SK-N-MC (cell line): ENCODE data around the gene MSI1.
A peak's percentile ranks its signal among the peaks of the same experiment; 100 is the strongest.

ENCODE experiments used
- DNase-seq: peaks from one replicate; pipeline ENCODE4 v3.0.0-alpha.2; 2011; ENCODE audit warnings: low read depth, low spot score
- H3K27ac ChIP-seq: fragments of 200-600 bp; sonication (generic); 2 replicates; pipeline ENCODE4 v1.5.1; 2016; ENCODE audit warnings: mixed run types
- H3K36me3 ChIP-seq: fragments of 200-600 bp; sonication (generic); 2 replicates; pipeline ENCODE4 v1.6.1; 2017; ENCODE audit warnings: antibody characterized with exemption, low read length, mixed read lengths; ENCODE audit not compliant: insufficient read depth
- H3K4me3 ChIP-seq: fragments of 200-600 bp; sonication (generic); 2 replicates; pipeline ENCODE4 v1.5.1; 2016
- H3K9ac ChIP-seq: fragments of 200-600 bp; sonication (generic); 2 replicates; pipeline ENCODE4 v1.8.0; 2017; ENCODE audit warnings: mixed run types, mixed read lengths; ENCODE audit not compliant: insufficient read length
- H3K9me3 ChIP-seq: fragments of 200-600 bp; sonication (generic); 2 replicates; pipeline ENCODE4 v1.6.1; 2017; ENCODE audit warnings: low read depth, mild to moderate bottlenecking, antibody characterized with exemption, low read length, moderate library complexity, mixed read lengths
- EZH2 ChIP-seq: fragments of 200-600 bp; sonication (generic); IDR thresholded peaks from one replicate; pipeline ENCODE4 v1.6.1; 2017; ENCODE audit warnings: antibody characterized with exemption
- FOXP2 ChIP-seq: optimal IDR thresholded peaks from 2 replicates; pipeline ENCODE3; 2011; ENCODE audit warnings: mild to moderate bottlenecking, moderate library complexity; ENCODE audit not compliant: insufficient read depth; ENCODE audit errors: extremely low read length, control extremely low read depth
- POLR2AphosphoS5 ChIP-seq: IDR thresholded peaks from 2 replicates; pipeline ENCODE4 v1.6.1; 2012; ENCODE audit warnings: mild to moderate bottlenecking, low read depth, low read length, borderline replicate concordance

The MSI1 gene

DNA sequence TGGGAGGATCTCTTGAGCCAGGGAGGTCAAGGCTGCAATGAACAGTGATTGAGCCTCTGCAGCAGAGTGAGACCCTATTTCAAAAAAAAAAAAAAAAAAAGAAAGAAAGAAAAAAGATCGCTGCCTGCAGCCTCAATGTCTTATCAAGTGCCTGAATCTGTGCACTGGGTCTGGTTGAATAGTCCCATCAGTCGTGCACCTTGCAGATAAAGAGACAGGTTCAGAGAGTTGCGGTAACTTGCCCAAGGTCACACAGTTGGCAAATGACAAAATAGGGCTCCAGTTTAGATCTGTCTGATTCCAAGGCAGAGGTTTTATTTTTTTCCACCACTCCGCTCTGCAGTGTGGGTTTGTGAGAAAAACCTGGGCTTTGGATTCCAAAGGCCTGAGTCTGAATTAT, 40.7 kb downstream of the MSI1 start:
- no peak overlapping the region for H3K9ac ChIP-seq
- H3K27ac ChIP-seq, result no peak overlapping the region
- TF ChIP-seq FOXP2 (no peak), POLR2AphosphoS5 (no peak), EZH2 (no peak)
- DNase-seq, result no peak
- no peak overlapping the region for H3K4me3 ChIP-seq
- no peaks in the 10 kb centered on the region for H3K9me3 ChIP-seq
- H3K36me3 ChIP-seq, result no peaks in the 10 kb centered on the region

DNA sequence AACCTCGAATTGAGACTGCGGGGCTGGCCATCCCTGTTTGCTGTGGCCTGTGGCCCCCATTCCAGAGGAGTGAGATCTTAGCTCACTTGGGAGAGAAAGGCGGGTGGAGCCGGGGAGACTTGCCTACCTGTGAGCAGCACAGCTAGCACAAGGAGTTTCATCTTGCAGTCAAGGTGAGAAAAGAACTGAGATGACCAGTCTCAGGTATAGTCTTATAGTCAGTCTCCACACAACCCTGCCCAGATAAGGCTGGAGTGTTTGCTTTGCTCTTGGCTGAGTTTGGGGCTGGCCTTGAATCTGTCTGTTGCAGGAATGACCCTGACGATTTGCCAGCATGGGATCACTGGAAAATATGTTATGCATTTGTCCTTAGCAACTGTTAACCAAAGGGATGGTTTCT, 41.4 kb downstream of the MSI1 start, which contains the start of gene PLA2G1B:
Gene PLA2G1B, minus strand, starts transcription at position 187 of the 400 bp plus-strand sequence. Its CDS starts 26 bp downstream, at position 161.
- DNase-seq, result no peak
- TF ChIP-seq EZH2 (no peak), FOXP2 (no peak), POLR2AphosphoS5 (no peak)
- no peaks in the 10 kb centered on the region for H3K9me3 ChIP-seq
- H3K36me3 ChIP-seq, result no peaks in the 10 kb centered on the region
- H3K9ac ChIP-seq, result no peak within 1 kb of the TSS
- no peak within 1 kb of the TSS for H3K27ac ChIP-seq
- H3K4me3 ChIP-seq, result no peak within 1 kb of the TSS

DNA sequence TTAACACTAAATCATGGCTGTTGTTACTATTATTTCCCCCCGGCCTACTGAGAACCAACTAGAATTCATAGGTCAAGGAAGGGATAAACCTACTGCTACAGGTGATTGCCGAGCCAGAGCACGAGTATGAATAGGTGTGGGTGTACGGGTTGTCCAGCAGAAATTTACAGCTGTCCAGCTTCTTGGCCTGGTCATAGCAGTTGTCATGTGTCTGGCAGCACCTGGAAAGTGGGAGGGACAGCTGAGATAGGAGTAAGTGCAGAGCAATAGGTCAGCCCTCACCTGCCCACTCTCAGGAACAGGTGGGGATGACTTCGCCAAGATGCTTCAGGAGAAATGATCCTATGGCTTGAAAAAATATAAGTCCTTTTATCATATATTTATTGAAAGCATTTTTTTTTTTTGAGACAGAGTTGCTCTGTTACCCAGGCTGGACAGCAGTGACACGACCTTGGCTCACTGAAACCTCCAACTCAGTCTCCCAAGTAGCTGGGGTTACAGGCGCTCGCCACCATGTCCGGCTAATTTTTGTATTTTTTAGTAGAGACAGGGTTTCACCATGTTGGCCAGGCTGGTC, 44.0 kb downstream of the MSI1 start:
- TF ChIP-seq FOXP2, result no peak
- TF ChIP-seq POLR2AphosphoS5, result no peak
- no peak for TF ChIP-seq EZH2
- Histone ChIP-seq H3K27ac (no peak overlapping the region), H3K36me3 (no peaks in the 10 kb centered on the region), H3K4me3 (peak overlapping the region; percentile 89; the same call in 1 of the 2 replicates), H3K9ac (no peak overlapping the region), H3K9me3 (no peaks in the 10 kb centered on the region)
- DNase-seq, result no peak

DNA sequence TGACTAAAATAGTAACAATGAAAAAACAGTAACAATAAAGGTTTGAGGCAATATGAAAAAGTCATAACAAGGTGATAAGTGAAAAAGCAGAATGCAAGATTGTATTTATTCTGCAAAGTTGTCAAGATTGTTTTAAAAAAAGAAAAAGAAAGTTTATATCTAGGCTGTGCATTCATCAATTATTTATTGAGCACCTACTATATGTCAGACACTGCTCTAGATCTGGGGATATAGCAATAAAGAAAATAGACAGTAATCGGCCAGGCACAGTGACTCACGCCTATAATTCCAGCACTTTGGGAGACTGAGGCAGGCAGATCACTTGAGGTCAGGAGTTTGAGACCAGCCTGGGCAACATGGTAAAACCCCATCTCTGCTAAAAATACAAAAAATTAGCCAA, 45.2 kb downstream of the MSI1 start:
- H3K4me3 ChIP-seq, result no peak overlapping the region
- no peak overlapping the region for H3K27ac ChIP-seq
- H3K9ac ChIP-seq, result no peak overlapping the region
- H3K9me3 ChIP-seq, result no peaks in the 10 kb centered on the region
- no peaks in the 10 kb centered on the region for H3K36me3 ChIP-seq
- no peak for TF ChIP-seq POLR2AphosphoS5
- no peak for TF ChIP-seq EZH2
- TF ChIP-seq FOXP2, result no peak
- no peak for DNase-seq

DNA sequence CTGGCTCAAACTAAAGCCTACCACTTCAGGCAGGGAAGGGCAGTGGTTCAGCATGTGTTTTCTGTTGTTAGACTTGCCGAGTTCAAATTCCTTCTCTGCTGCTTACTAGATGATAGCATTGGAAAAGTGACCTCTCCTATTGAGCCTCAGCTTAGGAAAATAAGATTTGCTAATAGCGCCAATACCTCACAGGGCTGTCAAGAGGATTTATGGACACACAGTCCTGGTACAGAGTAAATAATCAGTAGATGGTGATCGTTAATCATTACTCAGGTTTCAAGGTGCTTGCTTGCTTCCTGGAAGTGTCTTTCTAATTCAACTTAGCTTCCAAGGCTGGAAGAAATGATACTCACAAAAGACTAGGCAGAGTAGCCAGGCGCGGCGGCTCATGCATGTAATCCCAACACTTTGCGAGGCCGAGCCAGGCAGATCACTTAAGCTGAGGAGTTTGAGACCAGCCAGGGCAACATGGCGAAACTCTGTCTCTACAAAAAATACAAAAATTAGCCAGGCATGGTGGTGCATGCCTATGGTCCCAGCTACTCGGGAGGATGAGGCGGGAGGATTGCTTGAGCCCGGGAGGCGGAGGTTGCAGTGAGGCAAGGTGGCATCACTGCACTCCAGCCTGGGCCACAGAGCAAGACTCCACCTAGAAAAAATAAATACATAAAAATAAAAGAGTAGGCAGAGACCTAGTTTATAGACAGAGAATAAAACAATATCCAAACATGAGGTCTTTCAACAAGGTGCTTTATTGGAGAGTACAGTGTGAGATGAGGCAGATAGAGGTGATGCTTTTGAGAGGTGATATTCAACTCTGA, 47.4 kb downstream of the MSI1 start:
- no peak overlapping the region for H3K4me3 ChIP-seq

DNA sequence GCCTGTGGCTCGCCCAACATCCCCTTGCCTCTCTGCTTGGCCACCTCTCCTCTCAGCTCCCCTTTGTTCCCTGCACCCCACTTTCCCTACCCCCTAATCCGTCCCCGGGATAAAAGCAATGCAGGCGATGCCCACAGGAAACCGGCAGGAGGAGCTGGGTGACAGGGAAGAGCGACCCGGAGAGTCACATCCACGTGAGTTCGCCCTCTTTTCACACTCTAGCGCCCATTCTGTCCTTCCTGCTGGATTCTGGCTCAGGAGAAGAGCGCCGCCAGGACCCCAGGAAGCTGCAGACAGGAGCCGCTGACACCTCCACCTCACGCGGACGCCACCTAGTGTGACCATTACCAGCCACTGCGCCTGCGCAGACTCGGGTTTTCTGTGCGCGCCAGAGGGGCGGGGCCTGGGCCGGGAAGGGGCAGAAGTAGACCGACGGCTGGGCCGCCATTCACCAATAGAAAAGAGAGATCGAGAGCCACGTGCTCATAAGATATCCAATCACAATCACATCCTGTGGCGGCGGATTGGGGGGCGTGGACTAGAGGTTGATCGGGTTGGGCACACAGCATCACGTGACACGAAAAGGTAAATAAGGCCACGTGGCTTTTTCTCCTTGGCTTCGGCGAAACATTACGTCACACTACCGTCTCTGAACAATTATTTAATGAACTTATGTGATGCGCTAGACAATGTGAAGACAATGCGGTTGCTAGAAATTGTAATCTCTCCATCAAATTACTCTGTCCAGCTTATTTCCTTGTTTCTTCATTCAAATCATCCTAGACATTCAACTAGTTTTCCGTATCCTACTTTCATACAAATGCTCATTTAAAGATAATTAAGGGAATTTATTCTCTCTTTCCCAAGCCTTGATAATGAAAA, 51.5 kb downstream of the MSI1 start:
- TF ChIP-seq POLR2AphosphoS5 (peak; percentile 84), EZH2 (no peak), FOXP2 (peak; percentile 9)
- H3K4me3 ChIP-seq, result peak overlapping the region; percentile 96
- H3K9me3 ChIP-seq, result no peaks in the 10 kb centered on the region
- H3K9ac ChIP-seq, result peak overlapping the region; percentile 75
- H3K27ac ChIP-seq, result no peak overlapping the region
- H3K36me3 ChIP-seq, result no peaks in the 10 kb centered on the region
- peak; percentile 98 for DNase-seq

More for the DNA sequence above, 47.4 kb downstream of the MSI1 start:
- Histone ChIP-seq H3K9ac (no peak overlapping the region), H3K9me3 (no peaks in the 10 kb centered on the region), H3K27ac (no peak overlapping the region), H3K36me3 (no peaks in the 10 kb centered on the region)
- no peak for TF ChIP-seq FOXP2
- no peak for TF ChIP-seq POLR2AphosphoS5
- TF ChIP-seq EZH2, result no peak
- DNase-seq, result no peak

DNA sequence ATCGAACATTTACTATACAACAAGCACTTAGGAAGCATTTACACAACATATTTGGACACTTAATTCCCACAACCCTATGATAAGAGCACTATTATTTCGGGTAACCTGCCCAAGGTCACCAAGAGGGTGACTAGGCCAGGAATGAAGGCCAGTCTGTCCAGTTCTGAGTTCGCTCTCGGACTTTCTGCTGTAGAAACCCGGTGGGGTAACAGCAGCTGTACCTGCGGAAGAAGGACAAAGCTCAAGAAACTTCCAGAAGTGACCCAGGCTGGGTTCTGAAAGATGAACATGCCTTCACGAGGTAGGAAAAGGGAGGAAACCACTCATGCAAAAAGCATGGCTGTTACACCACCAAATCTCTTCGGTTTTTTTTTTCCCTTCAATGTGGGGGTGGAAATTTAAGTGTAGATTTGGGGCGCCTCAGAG, 52.2 kb downstream of the MSI1 start:
- no peaks in the 10 kb centered on the region for H3K9me3 ChIP-seq
- no peak overlapping the region for H3K27ac ChIP-seq
- peak overlapping the region; percentile 96 for H3K4me3 ChIP-seq
- TF ChIP-seq POLR2AphosphoS5 (no peak), EZH2 (no peak), FOXP2 (no peak)
- DNase-seq, result no peak
- peak overlapping the region; percentile 75 for H3K9ac ChIP-seq
- H3K36me3 ChIP-seq, result no peaks in the 10 kb centered on the region

DNA sequence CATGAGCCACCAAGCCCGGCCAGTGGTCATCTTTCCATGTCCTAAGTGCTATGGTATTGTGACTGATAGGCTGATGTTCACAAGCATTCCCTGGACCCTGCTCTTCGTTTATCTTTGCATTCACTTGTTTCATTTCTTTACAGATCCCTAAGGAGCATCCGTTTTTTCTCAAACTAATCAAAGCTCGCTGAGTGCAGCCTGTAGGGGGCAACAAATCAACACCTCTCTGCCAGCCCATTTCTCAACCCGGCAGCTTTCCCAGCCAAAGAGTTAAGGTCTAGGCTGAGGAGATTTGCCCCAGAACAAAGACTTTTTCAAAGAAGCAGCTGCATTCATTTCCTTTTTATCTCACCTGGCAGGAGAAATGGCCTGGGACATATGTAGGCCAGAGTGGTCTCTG, 54.7 kb downstream of the MSI1 start:
- DNase-seq, result no peak
- TF ChIP-seq EZH2 (no peak), POLR2AphosphoS5 (no peak), FOXP2 (no peak)
- Histone ChIP-seq H3K9ac (no peak overlapping the region), H3K36me3 (no peaks in the 10 kb centered on the region), H3K9me3 (no peaks in the 10 kb centered on the region), H3K27ac (no peak overlapping the region), H3K4me3 (no peak overlapping the region)
